ENCODE measurements around the gene HACD4. TPM values are rescaled to one million over a fixed set of nuclear protein-coding genes. Genes with fewer than 3 reads are reported as not detected.

Gene HACD4
- total RNA-seq, 1 donor from 2014 or later: 1.1 TPM

- Mint-ChIP-seq H3K4me3 (no peak overlapping the region), H3K4me1 (no peaks in the 10 kb centered on the region), H3K9me3 (peaks cover 2% of the 10 kb centered on the region), H3K27me3 (ENCODE audit: insufficient read depth, low read depth) (peaks cover 2% of the 10 kb centered on the region), H3K27ac (no peak overlapping the region), H3K36me3 (no peaks in the 10 kb centered on the region)
- no peak overlapping the region for H3K27ac ChIP-seq
- H3K36me3 ChIP-seq: no peaks in the 10 kb centered on the region
- H3K9ac ChIP-seq: no peak overlapping the region
- H3K79me2 ChIP-seq (ENCODE audit: low read depth): no peaks in the 10 kb centered on the region
- TF ChIP-seq EZH2 (IDR thresholded peaks at IDR 0.05): no peak
- no peaks in the 10 kb centered on the region for H3K4me1 ChIP-seq
- no peaks in the 10 kb centered on the region for H3K27me3 ChIP-seq
- H3F3A ChIP-seq (ENCODE audit: low read depth): no peaks in the 10 kb centered on the region
- H2AFZ ChIP-seq (replicated peaks): no peak overlapping the region
- no peaks in the 10 kb centered on the region for H4K20me1 ChIP-seq (ENCODE audit: low read depth)
- no peaks in the 10 kb centered on the region for H3K9me3 ChIP-seq (ENCODE audit: low read depth)
- H3K4me2 ChIP-seq: no peak overlapping the region
- no peak for DNase-seq (ENCODE audit: low spot score)
- H3K4me3 ChIP-seq: no peak overlapping the region
These were observed 22.4 kb upstream of the HACD4 start for GRCh38 chr9:21053851-21054250.

GRCh38 chr9:21047281-21047691, 15.8 kb upstream of the HACD4 start:
- Histone ChIP-seq H3K79me2 (ENCODE audit: low read depth) (no peaks in the 10 kb centered on the region), H3K4me3 (no peak overlapping the region)
- no peak overlapping the region for H3K4me3 Mint-ChIP-seq

GRCh38 chr9:21043841-21044240, 12.4 kb upstream of the HACD4 start:
- Mint-ChIP-seq H3K9me3 (no peaks in the 10 kb centered on the region), H3K4me1 (no peaks in the 10 kb centered on the region), H3K36me3 (no peaks in the 10 kb centered on the region), H3K4me3 (no peak overlapping the region), H3K27me3 (ENCODE audit: insufficient read depth, low read depth) (peaks cover 4% of the 10 kb centered on the region), H3K27ac (no peak overlapping the region)
- Histone ChIP-seq H3K9ac (no peak overlapping the region), H3F3A (ENCODE audit: low read depth) (no peaks in the 10 kb centered on the region), H3K4me3 (no peak overlapping the region), H3K27me3 (no peaks in the 10 kb centered on the region), H3K4me1 (no peaks in the 10 kb centered on the region), H3K27ac (no peak overlapping the region), H3K9me3 (ENCODE audit: low read depth) (no peaks in the 10 kb centered on the region), H3K4me2 (no peak overlapping the region), H4K20me1 (ENCODE audit: low read depth) (no peaks in the 10 kb centered on the region), H3K36me3 (no peaks in the 10 kb centered on the region), H2AFZ (replicated peaks) (no peak overlapping the region), H3K79me2 (ENCODE audit: low read depth) (no peaks in the 10 kb centered on the region)
- TF ChIP-seq EZH2phosphoT487 (IDR thresholded peaks at IDR 0.05) (no peak), EZH2 (IDR thresholded peaks at IDR 0.05) (no peak), CTCF (IDR thresholded peaks at IDR 0.05) (no peak)
- DNase-seq (ENCODE audit: low spot score): no peak

More at GRCh38 chr9:21047281-21047691, 15.8 kb upstream of the HACD4 start:
- no peaks in the 10 kb centered on the region for H3K36me3 ChIP-seq
- no peaks in the 10 kb centered on the region for H3K9me3 ChIP-seq (ENCODE audit: low read depth)
- H3K9ac ChIP-seq: no peak overlapping the region
- Mint-ChIP-seq H3K27me3 (ENCODE audit: insufficient read depth, low read depth) (peaks cover 4% of the 10 kb centered on the region), H3K27ac (no peak overlapping the region), H3K36me3 (no peaks in the 10 kb centered on the region), H3K9me3 (no peaks in the 10 kb centered on the region), H3K4me1 (no peaks in the 10 kb centered on the region)
- H3K27me3 ChIP-seq: no peaks in the 10 kb centered on the region
- H4K20me1 ChIP-seq (ENCODE audit: low read depth): no peaks in the 10 kb centered on the region
- no peak overlapping the region for H3K4me2 ChIP-seq
- no peaks in the 10 kb centered on the region for H3K4me1 ChIP-seq
- no peaks in the 10 kb centered on the region for H3F3A ChIP-seq (ENCODE audit: low read depth)
- DNase-seq (ENCODE audit: low spot score): no peak
- no peak overlapping the region for H3K27ac ChIP-seq
- no peak for TF ChIP-seq EZH2 (IDR thresholded peaks at IDR 0.05)
- TF ChIP-seq EZH2phosphoT487 (IDR thresholded peaks at IDR 0.05): no peak
- no peak for TF ChIP-seq CTCF (IDR thresholded peaks at IDR 0.05)
- no peak overlapping the region for H2AFZ ChIP-seq (replicated peaks)

- DNase-seq (ENCODE audit: low spot score): no peak
- no peaks in the 10 kb centered on the region for H4K20me1 ChIP-seq (ENCODE audit: low read depth)
- H3K27ac ChIP-seq: no peak overlapping the region
These were observed 11.0 kb upstream of the HACD4 start for GRCh38 chr9:21042466-21042865.

More at GRCh38 chr9:21042466-21042865, 11.0 kb upstream of the HACD4 start:
- no peaks in the 10 kb centered on the region for H3K27me3 ChIP-seq
- peaks cover 1% of the 10 kb centered on the region for H3F3A ChIP-seq (ENCODE audit: low read depth)
- no peaks in the 10 kb centered on the region for H3K36me3 ChIP-seq
- H3K9ac ChIP-seq: no peak overlapping the region
- no peaks in the 10 kb centered on the region for H3K27me3 Mint-ChIP-seq (ENCODE audit: insufficient read depth, low read depth)
- H3K4me2 ChIP-seq: no peak overlapping the region
- peaks cover under 1% of the 10 kb centered on the region for H3K4me1 ChIP-seq
- H3K9me3 ChIP-seq (ENCODE audit: low read depth): no peaks in the 10 kb centered on the region
- no peak overlapping the region for H3K4me3 ChIP-seq
- no peaks in the 10 kb centered on the region for H3K4me1 Mint-ChIP-seq
- H3K9me3 Mint-ChIP-seq: no peaks in the 10 kb centered on the region
- no peak overlapping the region for H2AFZ ChIP-seq (replicated peaks)
- no peaks in the 10 kb centered on the region for H3K79me2 ChIP-seq (ENCODE audit: low read depth)
- no peaks in the 10 kb centered on the region for H3K36me3 Mint-ChIP-seq
- no peak overlapping the region for H3K27ac Mint-ChIP-seq
- H3K4me3 Mint-ChIP-seq: no peak overlapping the region
- TF ChIP-seq CTCF (IDR thresholded peaks at IDR 0.05) (no peak), EZH2phosphoT487 (IDR thresholded peaks at IDR 0.05) (no peak), EZH2 (IDR thresholded peaks at IDR 0.05) (no peak)
